Measurements from ENCODE around the gene CHTOP.

Gene CHTOP

GRCh38 chr1:153626904-153627714 lies 6.8 kb upstream of the CHTOP start, which contains the start of gene S100A13:
Gene S100A13, minus strand, starts transcription at chr1:153627505. Its CDS starts 1,033 bp downstream, at chr1:153626472.
- Histone ChIP-seq H3K79me2 (ENCODE audit: low read length) (no peaks in the 10 kb centered on the region), H3K36me3 (replicated peaks; ENCODE audit: low read depth, low read length) (peaks cover 4% of the 10 kb centered on the region), H3K9me3 (ENCODE audit: insufficient read depth, low read length) (no peaks in the 10 kb centered on the region), H3K4me2 (ENCODE audit: low read length) (peak within 1 kb of the TSS; percentile 81), H3K4me1 (ENCODE audit: low read length) (peaks cover 34% of the 10 kb centered on the region), H3K4me3 (ENCODE audit: low read length) (peak within 1 kb of the TSS; percentile 75), H3K9ac (ENCODE audit: low read length) (peak within 1 kb of the TSS; percentile 69), H4K20me1 (ENCODE audit: insufficient read depth, low read length) (no peaks in the 10 kb centered on the region), H3K27me3 (ENCODE audit: low read depth, low read length) (no peaks in the 10 kb centered on the region), H2AFZ (ENCODE audit: low read depth, low read length) (peak within 1 kb of the TSS; percentile 49), H3K27ac (ENCODE audit: low read length) (peak within 1 kb of the TSS; percentile 5; the same call in 1 of the 2 replicates)
- TF ChIP-seq CTCF (IDR thresholded peaks at IDR 0.05; ENCODE audit: low read depth, low read length) (0 out of 2 replicates have a peak, but pooled peaks have one; percentile 96), EZH2phosphoT487 (IDR thresholded peaks at IDR 0.05; ENCODE audit: low read depth) (no peak)

- Histone ChIP-seq H3K9me3 (ENCODE audit: insufficient read depth, low read length) (no peaks in the 10 kb centered on the region), H3K4me3 (ENCODE audit: low read length) (peak within 1 kb of the TSS; percentile 75), H4K20me1 (ENCODE audit: insufficient read depth, low read length) (no peaks in the 10 kb centered on the region), H3K36me3 (replicated peaks; ENCODE audit: low read depth, low read length) (peaks cover 4% of the 10 kb centered on the region), H2AFZ (ENCODE audit: low read depth, low read length) (peak within 1 kb of the TSS; percentile 49), H3K27me3 (ENCODE audit: low read depth, low read length) (no peaks in the 10 kb centered on the region), H3K4me2 (ENCODE audit: low read length) (peak within 1 kb of the TSS; percentile 81), H3K27ac (ENCODE audit: low read length) (peak within 1 kb of the TSS; percentile 5; the same call in 1 of the 2 replicates), H3K4me1 (ENCODE audit: low read length) (peaks cover 28% of the 10 kb centered on the region), H3K9ac (ENCODE audit: low read length) (peak within 1 kb of the TSS; percentile 69), H3K79me2 (ENCODE audit: low read length) (no peaks in the 10 kb centered on the region)
- TF ChIP-seq EZH2phosphoT487 (IDR thresholded peaks at IDR 0.05; ENCODE audit: low read depth) (no peak), CTCF (IDR thresholded peaks at IDR 0.05; ENCODE audit: low read depth, low read length) (no peak; the same call in none of the 2 replicates)
Observed at GRCh38 chr1:153627715-153628626, 5.9 kb upstream of the CHTOP start, which contains the start of gene S100A1. Gene S100A1, plus strand, starts transcription at chr1:153628434. Its CDS starts 2,088 bp downstream, at chr1:153630522.

GRCh38 chr1:153628638-153629342 lies 5.1 kb upstream of the CHTOP start:
- peaks cover 26% of the 10 kb centered on the region for H3K4me1 ChIP-seq (ENCODE audit: low read length)

More at GRCh38 chr1:153628638-153629342, 5.1 kb upstream of the CHTOP start:
- TF ChIP-seq CTCF (IDR thresholded peaks at IDR 0.05; ENCODE audit: low read depth, low read length) (no peak), EZH2phosphoT487 (IDR thresholded peaks at IDR 0.05; ENCODE audit: low read depth) (no peak)
- no peak overlapping the region for H3K9ac ChIP-seq (ENCODE audit: low read length)
- no peaks in the 10 kb centered on the region for H3K79me2 ChIP-seq (ENCODE audit: low read length)
- no peak overlapping the region for H3K4me3 ChIP-seq (ENCODE audit: low read length)
- H3K27me3 ChIP-seq (ENCODE audit: low read depth, low read length), result no peaks in the 10 kb centered on the region
- peaks cover 4% of the 10 kb centered on the region for H3K36me3 ChIP-seq (replicated peaks; ENCODE audit: low read depth, low read length)
- H4K20me1 ChIP-seq (ENCODE audit: insufficient read depth, low read length), result no peaks in the 10 kb centered on the region
- H3K4me2 ChIP-seq (ENCODE audit: low read length), result no peak overlapping the region
- H3K9me3 ChIP-seq (ENCODE audit: insufficient read depth, low read length), result no peaks in the 10 kb centered on the region
- H2AFZ ChIP-seq (ENCODE audit: low read depth, low read length), result no peak overlapping the region
- H3K27ac ChIP-seq (ENCODE audit: low read length), result no peak overlapping the region
